A673 (cell line): ENCODE measurements around the gene OTOG.

ENCODE experiments used
- CTCF ChIP-seq: fragments of 300-800, 200-600 bp; sonication (generic); conservative IDR thresholded peaks from 2 replicates; pipeline ENCODE4 v1.5.1; 2017; ENCODE audit warnings: low read depth, mild to moderate bottlenecking, antibody characterized with exemption, low read length, moderate library complexity, mixed read lengths
- EZH2 ChIP-seq: fragments of 200-600 bp; sonication (generic); IDR thresholded peaks from 2 replicates; pipeline ENCODE4 v1.6.1; 2017; ENCODE audit warnings: borderline replicate concordance, low read depth, mild to moderate bottlenecking, mixed read lengths, antibody characterized with exemption, low read length; ENCODE audit not compliant: poor library complexity, severe bottlenecking

- TF ChIP-seq CTCF (no peak), EZH2 (no peak)
Measured at GRCh38 chr11:17646451-17647145, 99.5 kb downstream of the OTOG start.
